Tibial nerve (tissue), 4 donors: ENCODE measurements around the gene JAG2. TPM values are rescaled to one million over a fixed set of nuclear protein-coding genes. Genes with fewer than 3 reads are reported as not detected.

ENCODE experiments used
- DNase-seq, 2 donors: peaks; one replicate each; pipeline ENCODE4 v3.0.0-alpha.2; 2019; ENCODE audit warnings: low spot score in 2 of 2
- H3K27ac ChIP-seq, 4 donors: fragments of 200-600 bp; sonication (generic) in 3 of 4; one replicate each; pipeline ENCODE4 v1.5.1; 2017 to 2019; ENCODE audit warnings: mild to moderate bottlenecking in 1 of 4
- H3K27me3 ChIP-seq, 2 donors: fragments of 200-600 bp; sonication (generic) in 1 of 2; one replicate each; pipeline versions ENCODE4 v1.5.1 to v1.6.0; 2017 to 2019
- H3K36me3 ChIP-seq, 3 donors: fragments of 200-600 bp; sonication (generic); one replicate each; pipeline ENCODE4 v1.5.1; 2018 to 2019
- H3K4me1 ChIP-seq, 4 donors: fragments of 200-600 bp; sonication (generic) in 3 of 4; one replicate each; pipeline ENCODE4 v1.5.1; 2017 to 2019
- H3K4me3 ChIP-seq, 4 donors: fragments of 200-600 bp; sonication (generic) in 3 of 4; one replicate each; pipeline ENCODE4 v1.5.1; 2017 to 2019; ENCODE audit warnings: mild to moderate bottlenecking in 1 of 4, moderate library complexity in 1 of 4
- H3K9me3 ChIP-seq, 4 donors: fragments of 200-600 bp; sonication (generic) in 3 of 4; one replicate each; pipeline ENCODE4 v1.5.1; 2017 to 2019
- EP300 ChIP-seq, 2 donors: sonication (generic); formaldehyde crosslinking; IDR thresholded peaks; one replicate each; pipeline ENCODE4 v1.6.1; 2017; ENCODE audit warnings: antibody characterized with exemption in 2 of 2, mild to moderate bottlenecking in 1 of 2
- POLR2A ChIP-seq, 2 donors: fragments of 450-650 bp; IDR thresholded peaks; one replicate each; pipeline ENCODE4 v1.6.1; 2017; ENCODE audit warnings: antibody characterized with exemption in 2 of 2, mild to moderate bottlenecking in 2 of 2, moderate library complexity in 2 of 2
- WGBS, 2 donors: methylation state at CpG; one replicate each; pipeline ENCODE4 v1.1.5; 2018; 5-methylcytosine and 5-hydroxymethylcytosine counted together
- total RNA-seq, 4 donors: library from RNA; depleted of rRNA; stranded (reverse); fragments of >200 nt; gene quantifications; one replicate each; pipeline ENCODE4 v1.1.0, GENCODE V29; 2016
- TF ChIP-seq, protein P1 (sequence below), 5 experiments: fragments of 200-600 bp in 3 of 5; fragments of 450-650 bp in 2 of 5; sonication (generic) in 3 of 5; IDR thresholded peaks; one replicate each; pipeline ENCODE4 v1.5.1; 2016 to 2019; ENCODE audit warnings: antibody characterized with exemption in 5 of 5, mild to moderate bottlenecking in 3 of 5, moderate library complexity in 2 of 5

JAG2 gene
- total RNA-seq, 4 donors from 2014 or later = 7.4 to 13.8 (median 12.8) TPM

DNA sequence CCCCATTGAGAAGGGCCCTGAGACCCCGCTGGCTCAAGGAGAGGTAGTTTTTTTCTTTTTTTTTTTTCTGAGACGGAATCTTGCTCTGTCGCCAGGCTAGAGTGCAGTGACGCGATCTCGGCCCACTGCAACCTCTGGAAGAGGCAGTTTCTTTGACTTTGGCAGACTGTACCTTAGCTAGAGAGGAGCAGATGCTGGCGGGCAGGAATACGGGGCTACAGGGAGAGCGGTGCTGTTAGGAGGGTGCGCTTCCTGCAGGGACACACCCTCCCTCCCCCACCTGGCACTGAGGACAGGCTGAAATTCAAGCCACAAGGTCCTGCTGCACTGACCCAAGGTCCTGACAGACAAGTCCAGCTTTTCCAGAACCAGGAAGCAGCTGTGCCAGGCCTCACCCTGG is 44.8 kb upstream of the JAG2 start:
- H3K27ac ChIP-seq = no peak overlapping the region
- H3K36me3 ChIP-seq = peaks cover 0 to 93% (median 0%) of the 10 kb centered on the region in 3 donors
- no peaks in the 10 kb centered on the region for H3K4me1 ChIP-seq
- WGBS, 2 donors = 82 to 89% methylated on average over 10 of the region's 10 CpGs
- DNase-seq = no peak
- no peaks in the 10 kb centered on the region for H3K27me3 ChIP-seq
- no peak overlapping the region for H3K4me3 ChIP-seq
- TF ChIP-seq POLR2A (IDR thresholded peaks at IDR 0.05) = no peak
- TF ChIP-seq, protein P1, sequence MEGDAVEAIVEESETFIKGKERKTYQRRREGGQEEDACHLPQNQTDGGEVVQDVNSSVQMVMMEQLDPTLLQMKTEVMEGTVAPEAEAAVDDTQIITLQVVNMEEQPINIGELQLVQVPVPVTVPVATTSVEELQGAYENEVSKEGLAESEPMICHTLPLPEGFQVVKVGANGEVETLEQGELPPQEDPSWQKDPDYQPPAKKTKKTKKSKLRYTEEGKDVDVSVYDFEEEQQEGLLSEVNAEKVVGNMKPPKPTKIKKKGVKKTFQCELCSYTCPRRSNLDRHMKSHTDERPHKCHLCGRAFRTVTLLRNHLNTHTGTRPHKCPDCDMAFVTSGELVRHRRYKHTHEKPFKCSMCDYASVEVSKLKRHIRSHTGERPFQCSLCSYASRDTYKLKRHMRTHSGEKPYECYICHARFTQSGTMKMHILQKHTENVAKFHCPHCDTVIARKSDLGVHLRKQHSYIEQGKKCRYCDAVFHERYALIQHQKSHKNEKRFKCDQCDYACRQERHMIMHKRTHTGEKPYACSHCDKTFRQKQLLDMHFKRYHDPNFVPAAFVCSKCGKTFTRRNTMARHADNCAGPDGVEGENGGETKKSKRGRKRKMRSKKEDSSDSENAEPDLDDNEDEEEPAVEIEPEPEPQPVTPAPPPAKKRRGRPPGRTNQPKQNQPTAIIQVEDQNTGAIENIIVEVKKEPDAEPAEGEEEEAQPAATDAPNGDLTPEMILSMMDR (IDR thresholded peaks at IDR 0.05) = no peak
- no peaks in the 10 kb centered on the region for H3K9me3 ChIP-seq

DNA sequence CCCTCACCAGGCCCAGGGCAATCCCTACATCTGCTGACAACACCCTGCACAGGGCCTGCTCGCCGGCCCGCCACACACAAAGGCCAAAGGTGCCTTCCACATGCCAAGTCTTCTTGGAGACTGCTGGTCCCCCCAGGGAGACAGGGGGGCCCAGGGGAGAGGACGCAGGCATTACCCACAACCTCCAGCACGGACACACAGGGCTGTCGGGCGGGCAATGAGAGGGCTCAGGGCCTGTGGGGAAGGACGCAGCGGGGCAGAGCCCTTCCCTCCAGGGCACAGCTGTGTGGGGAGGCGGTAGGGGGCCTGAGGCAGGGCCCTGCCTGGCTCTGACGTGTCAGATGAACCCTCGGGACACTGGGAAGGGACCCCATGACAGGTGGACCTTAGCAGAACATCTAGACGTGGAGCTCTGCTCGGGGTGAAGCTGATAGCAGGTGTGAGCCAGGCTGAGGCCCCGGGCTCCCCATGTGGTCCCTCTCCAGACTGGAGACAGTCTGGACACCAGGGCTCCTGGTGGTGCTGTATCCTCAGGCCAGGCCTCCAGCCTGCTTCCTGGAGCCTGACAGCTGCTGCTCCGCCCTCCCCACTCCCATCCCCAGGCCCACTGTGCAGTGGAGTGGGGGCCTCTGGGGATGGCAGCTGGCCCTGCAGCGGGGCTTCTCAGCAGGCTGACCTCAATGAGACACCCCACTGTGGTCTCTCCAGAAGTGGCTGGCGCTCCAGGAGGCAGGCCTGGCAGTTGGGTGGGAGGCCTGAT is 44.1 kb upstream of the JAG2 start:
- no peak for DNase-seq
- Histone ChIP-seq H3K4me1 (no peaks in the 10 kb centered on the region), H3K27me3 (no peaks in the 10 kb centered on the region), H3K4me3 (no peak overlapping the region), H3K9me3 (no peaks in the 10 kb centered on the region), H3K27ac (no peak overlapping the region), H3K36me3 (peaks cover 0 to 89% (median 0%) of the 10 kb centered on the region in 3 donors)
- TF ChIP-seq EP300 (IDR thresholded peaks at IDR 0.05) (no peak), POLR2A (IDR thresholded peaks at IDR 0.05) (no peak)
- TF ChIP-seq, protein P1 (IDR thresholded peaks at IDR 0.05) = no peak
- 83 to 87% methylated on average over 12 to 17 of the region's 18 CpGs for WGBS, 2 donors

DNA sequence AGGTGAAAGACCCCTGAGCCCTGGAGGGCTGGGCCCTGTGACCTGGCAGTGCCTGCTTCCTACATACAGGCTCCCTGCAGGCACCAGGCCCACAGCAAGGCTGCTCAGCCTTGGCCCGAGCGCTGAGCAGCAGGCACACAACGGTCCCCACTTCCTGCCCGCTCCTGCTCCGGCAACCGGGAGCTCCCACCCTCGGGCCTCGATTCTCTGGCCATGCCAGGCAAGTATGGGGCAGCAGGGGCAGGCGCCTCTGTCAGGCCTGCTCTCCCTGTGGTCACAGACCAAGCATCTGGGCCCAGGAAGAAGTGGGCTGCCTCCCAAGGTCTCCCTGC is 43.1 kb upstream of the JAG2 start:
- H3K27me3 ChIP-seq = no peaks in the 10 kb centered on the region
- H3K4me3 ChIP-seq = no peak overlapping the region
- WGBS, 2 donors = 83% methylated on average over 9 of the region's 9 CpGs; no CpG with 5 or more reads in 1 of the 2 donors
- H3K36me3 ChIP-seq = peaks cover 0 to 79% (median 0%) of the 10 kb centered on the region in 3 donors
- H3K4me1 ChIP-seq = peaks cover 0 to 7% (median 0%) of the 10 kb centered on the region in 4 donors
- H3K27ac ChIP-seq = no peak overlapping the region
- DNase-seq = no peak
- no peaks in the 10 kb centered on the region for H3K9me3 ChIP-seq
- TF ChIP-seq, protein P1 (IDR thresholded peaks at IDR 0.05) = no peak
- TF ChIP-seq EP300 (IDR thresholded peaks at IDR 0.05) (no peak), POLR2A (IDR thresholded peaks at IDR 0.05) (no peak)

DNA sequence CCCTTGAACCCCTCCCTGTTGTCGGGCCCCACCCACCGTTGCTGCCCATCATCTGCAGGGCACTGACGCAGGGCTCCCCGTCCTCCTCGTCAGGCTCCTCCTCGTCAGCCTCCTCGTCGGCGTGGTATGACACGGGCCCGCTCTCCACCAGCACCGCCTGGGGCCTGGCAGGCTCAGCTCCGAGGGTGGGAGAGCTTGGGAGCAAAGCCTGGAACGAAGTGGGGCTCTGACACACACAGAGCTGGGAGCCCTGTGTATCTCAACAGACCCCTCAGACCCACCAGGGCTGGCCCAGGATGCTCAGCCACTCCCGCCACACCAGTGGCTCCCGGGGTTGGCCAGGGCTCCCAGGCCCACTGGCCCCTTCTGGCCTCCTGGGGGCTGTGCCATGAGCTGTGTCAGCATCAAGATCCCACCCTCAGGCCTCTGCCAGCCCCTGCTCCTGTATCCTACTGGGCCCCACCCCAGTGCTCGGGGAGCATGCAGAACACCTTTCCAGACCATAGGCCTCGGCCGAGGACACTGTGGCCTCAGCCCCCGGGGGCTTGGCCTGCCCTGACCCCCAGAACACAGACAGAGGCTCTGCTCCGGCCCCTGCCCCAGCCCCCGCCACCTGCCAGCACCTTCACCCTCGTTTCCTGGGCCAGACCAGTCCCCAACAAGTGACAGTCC is 42.6 kb upstream of the JAG2 start:
- Histone ChIP-seq H3K4me3 (no peak overlapping the region), H3K27me3 (no peaks in the 10 kb centered on the region), H3K27ac (no peak overlapping the region), H3K9me3 (no peaks in the 10 kb centered on the region), H3K4me1 (peaks cover 0 to 11% (median 0%) of the 10 kb centered on the region in 4 donors), H3K36me3 (peaks cover 0 to 74% (median 0%) of the 10 kb centered on the region in 3 donors)
- 89% methylated on average over 19 to 23 of the region's 23 CpGs for WGBS, 2 donors
- TF ChIP-seq POLR2A (IDR thresholded peaks at IDR 0.05) (no peak), EP300 (IDR thresholded peaks at IDR 0.05) (no peak)
- TF ChIP-seq, protein P1 (IDR thresholded peaks at IDR 0.05) = no peak
- DNase-seq = no peak
